Kidney (tissue), 14 donors: ENCODE results near the gene FOSL2. TPM values are rescaled to one million over a fixed set of nuclear protein-coding genes. Genes with fewer than 3 reads are reported as not detected.

Experiments used
- DNase-seq, 5 donors: peaks; one replicate each; pipeline ENCODE4 v3.0.0-alpha.2; 2013 to 2020
- FAIRE-seq: peaks from 2 replicates; lab custom pipeline; 2012; peaks lifted over from hg19 to GRCh38; lab: Jason Lieb, UNC
- H3K27ac ChIP-seq, 2 donors: one replicate each; pipeline ENCODE4 v1.7.0; 2013; ENCODE audit warnings: low read depth in 2 of 2, low read length in 2 of 2, inconsistent platforms in 1 of 2
- H3K27me3 ChIP-seq: one replicate; pipeline ENCODE4 v1.7.1; 2013; ENCODE audit warnings: low read length, inconsistent platforms; ENCODE audit not compliant: control insufficient read depth, insufficient read depth
- H3K36me3 ChIP-seq, 3 donors: one replicate each; pipeline versions ENCODE4 v1.7.0 to v1.7.1; 2013; ENCODE audit warnings: low read length in 3 of 3, control low read depth in 1 of 3, inconsistent platforms in 1 of 3; ENCODE audit not compliant: insufficient read depth in 3 of 3, control insufficient read depth in 2 of 3
- H3K4me1 ChIP-seq, 3 donors: one replicate each; pipeline versions ENCODE4 v1.7.0 to v1.7.1; 2013; ENCODE audit warnings: low read length in 3 of 3, inconsistent platforms in 1 of 3, low read depth in 1 of 3; ENCODE audit not compliant: control insufficient read depth in 2 of 3, insufficient read depth in 2 of 3
- H3K4me3 ChIP-seq, 3 donors: one replicate each; pipeline versions ENCODE4 v1.7.0 to v1.8.1; 2013; ENCODE audit warnings: low read length in 3 of 3, control low read depth in 1 of 3, inconsistent platforms in 1 of 3
- H3K9ac ChIP-seq, 3 donors: one replicate each; pipeline versions ENCODE4 v1.7.0 to v1.7.1; 2013; ENCODE audit warnings: low read length in 3 of 3, control low read depth in 1 of 3, inconsistent platforms in 1 of 3
- H3K9me3 ChIP-seq, 3 donors: one replicate each; pipeline versions ENCODE4 v1.7.0 to v1.7.1; 2013; ENCODE audit warnings: low read length in 3 of 3, control low read depth in 1 of 3, inconsistent platforms in 1 of 3; ENCODE audit not compliant: control insufficient read depth in 2 of 3, insufficient read depth in 1 of 3
- CTCF ChIP-seq: IDR thresholded peaks from 3 replicates; pipeline ENCODE4 v1.5.1; 2012; ENCODE audit warnings: mild to moderate bottlenecking, moderate library complexity, borderline replicate concordance; ENCODE audit not compliant: insufficient read depth; ENCODE audit errors: extremely low read depth
- intact Hi-C: fragments of 100-400 bp; cut with DNase I; formaldehyde crosslinking; loops from one replicate; pipeline ENCODE4 v1.11.1; 2022
- polyA plus RNA-seq: library from polyadenylated mRNA; stranded (reverse); fragments of 350-450 nt; fragmentation: Illumina TruSeq; extraction: RNeasy Lipid Tissue Mini Kit (QIAGEN cat#74804); gene quantifications from one replicate; pipeline ENCODE4 v1.2.3, GENCODE V29; 2014; ENCODE audit warnings: low read depth, low replicate concordance; ENCODE audit not compliant: insufficient read depth
- total RNA-seq: library from RNA; stranded (reverse); fragmentation: NEBNext Ultra II Directional; extraction: Animal tissue kit (Norgen Biotek cat#: 25700); gene quantifications from one replicate; pipeline ENCODE4 v1.2.1, GENCODE V29; 2021
- donor health status: control.
- donor health status: control.
- donor health status: control.
- donor health status: control.
- donor health status: control.
- donor health status: DM: yes; HTN: yes; CAD: no.
- donor health status: Normal renal cell carcinoma (clear cell type).

The FOSL2 gene
- total and polyA plus RNA-seq, 2 donors from 2014 or later, result 20.6 to 149 TPM

- H3K36me3 ChIP-seq, result peaks cover 0 to 8% (median 0%) of the 10 kb centered on the region in 3 donors
- intact Hi-C loops, result no loop called here
- H3K9ac ChIP-seq, result peak overlapping the region in 2 of 3 donors; percentile 67 to 80
- no peaks in the 10 kb centered on the region for H3K27me3 ChIP-seq
- TF ChIP-seq CTCF, result no peak
- no peak for DNase-seq
- peak overlapping the region; percentile 98 to 99 for H3K27ac ChIP-seq
- peak overlapping the region in 2 of 3 donors; percentile 80 to 98 for H3K4me3 ChIP-seq
- H3K9me3 ChIP-seq, result no peaks in the 10 kb centered on the region
- FAIRE-seq, result no peak
- H3K4me1 ChIP-seq, result peaks cover 0 to 28% (median 4%) of the 10 kb centered on the region in 3 donors
Observed at GRCh38 chr2:28397043-28397381, 4.4 kb downstream of the FOSL2 start.

DNA sequence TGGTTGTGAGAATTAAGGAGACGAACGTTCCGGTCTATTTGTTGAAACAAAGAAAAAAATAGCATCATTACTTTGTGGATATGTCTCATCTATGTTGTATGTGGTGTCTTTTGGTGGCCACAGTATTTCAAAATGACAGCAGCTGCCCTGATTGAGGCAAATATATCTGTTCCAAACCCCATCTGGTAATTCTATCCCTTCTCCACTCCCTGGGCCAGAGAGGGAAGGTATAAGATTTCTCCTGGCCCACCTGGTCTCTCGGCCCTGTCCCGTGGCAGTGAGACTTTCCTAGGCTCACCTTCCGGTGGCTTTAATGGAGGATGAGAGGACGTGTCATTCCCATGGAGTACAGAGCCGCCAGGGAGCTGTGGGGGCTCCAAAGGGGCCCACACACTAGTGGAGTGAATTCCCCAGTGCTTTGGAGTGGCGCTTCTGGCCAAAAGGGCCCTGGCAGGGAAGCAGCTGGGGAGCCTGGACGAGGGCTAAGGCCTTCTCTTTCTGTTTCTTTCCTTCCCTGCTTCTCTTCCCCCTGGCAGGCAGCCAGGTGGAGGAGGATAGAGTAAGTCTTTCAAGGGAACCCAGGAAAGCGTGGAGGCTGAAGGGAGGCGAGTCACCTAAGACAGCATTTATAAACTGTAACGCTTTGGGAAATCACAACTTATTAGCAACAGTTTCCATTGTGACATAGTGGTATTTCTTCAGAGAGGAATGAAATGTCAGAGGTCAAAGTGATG, 5.6 kb downstream of the FOSL2 start:
- Histone ChIP-seq H3K4me1 (peaks cover 0 to 31% (median 4%) of the 10 kb centered on the region in 3 donors), H3K4me3 (peak overlapping the region in 2 of 3 donors; percentile 32 to 33), H3K36me3 (peaks cover 0 to 14% (median 10%) of the 10 kb centered on the region in 3 donors), H3K9ac (peak overlapping the region in 2 of 3 donors; percentile 28 to 74), H3K27ac (peak overlapping the region in 1 of 2 donors; percentile 74), H3K9me3 (no peaks in the 10 kb centered on the region), H3K27me3 (no peaks in the 10 kb centered on the region)
- FAIRE-seq, result no peak
- peak in 2 of 5 donors; percentile 61 to 83 for DNase-seq
- intact Hi-C loops, result no loop called here
- TF ChIP-seq CTCF, result no peak

- Histone ChIP-seq H3K9me3 (no peaks in the 10 kb centered on the region), H3K36me3 (peaks cover 0 to 24% (median 20%) of the 10 kb centered on the region in 3 donors), H3K4me1 (peaks cover 0 to 31% (median 4%) of the 10 kb centered on the region in 3 donors), H3K27ac (peak overlapping the region; percentile 5 to 74), H3K9ac (peak overlapping the region in 1 of 3 donors; percentile 24), H3K27me3 (no peaks in the 10 kb centered on the region), H3K4me3 (peak overlapping the region in 2 of 3 donors; percentile 9 to 33)
- intact Hi-C loops, result no loop called here
- no peak for FAIRE-seq
- DNase-seq, result no peak
- no peak for TF ChIP-seq CTCF
Observed at GRCh38 chr2:28399289-28399688, 6.6 kb downstream of the FOSL2 start.
